ENCODE data around the gene TET1. TPM values are rescaled to one million over a fixed set of nuclear protein-coding genes. Genes with fewer than 3 reads are reported as not detected.
"Not testable (repeated sequence)": the region's sequence is repeated elsewhere in the genome, so short reads cannot be mapped to it uniquely, and the experiment has no call there.

Gene TET1
- total RNA-seq, 1 donor from 2014 or later: 15.1 TPM

DNA sequence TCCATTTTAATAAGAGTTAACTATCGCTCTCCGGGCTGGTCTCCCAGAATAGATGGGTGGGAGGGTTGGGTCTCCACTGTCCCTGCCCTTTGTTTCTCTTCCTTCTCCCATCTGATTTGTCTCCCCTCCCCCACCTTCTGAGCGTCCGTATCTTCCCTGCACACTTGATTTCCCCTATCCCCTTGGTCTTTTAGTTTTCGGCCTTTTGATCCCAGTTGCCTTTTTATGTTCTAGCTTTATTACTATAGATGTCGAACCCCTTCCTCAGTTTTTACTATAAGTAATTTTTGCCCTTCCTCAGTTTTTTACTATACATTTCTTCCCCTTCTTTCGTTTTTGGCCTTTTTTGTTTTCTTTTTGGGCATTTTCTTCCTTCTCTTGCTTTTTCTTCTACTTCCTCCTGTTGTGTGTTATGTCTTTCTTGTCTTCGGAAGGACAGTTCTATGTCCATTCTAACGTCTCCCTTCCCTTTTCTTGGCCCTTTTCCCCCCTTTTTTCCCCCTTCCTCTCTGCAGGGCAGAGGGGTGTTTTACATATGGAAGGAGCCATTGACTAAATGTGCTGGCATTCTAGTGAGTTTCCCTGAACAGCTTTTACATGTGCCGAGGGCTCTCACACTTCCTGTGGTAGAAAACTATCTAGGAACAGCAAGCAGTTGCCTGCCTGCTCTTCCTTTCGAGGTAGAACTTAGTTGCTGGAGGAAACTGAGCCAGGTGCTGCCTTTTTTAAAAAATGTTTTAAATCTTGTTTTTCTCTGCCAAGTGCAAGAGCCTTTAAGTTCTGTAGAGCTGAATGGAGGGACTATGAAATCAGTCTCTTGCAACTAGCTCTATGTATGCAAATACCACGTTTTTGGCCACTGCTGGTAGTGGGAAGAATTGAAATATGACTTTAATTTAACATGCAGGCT is 2.8 kb downstream of the TET1 start:
- H3K27me3 ChIP-seq (ENCODE audit: control insufficient read depth in 3 of 3, insufficient read depth in 3 of 3, low read length in 3 of 3): peaks cover 0 to 17% (median 8%) of the 10 kb centered on the region in 3 donors
- no peaks in the 10 kb centered on the region for H3K9me3 ChIP-seq (ENCODE audit: control insufficient read depth in 3 of 3, low read length in 3 of 3)
- H3K4me1 ChIP-seq (ENCODE audit: control insufficient read depth in 3 of 3, insufficient read depth in 3 of 3, low read length in 3 of 3): peaks cover 0 to 12% (median 4%) of the 10 kb centered on the region in 3 donors
- no peak overlapping the region for H3K9ac ChIP-seq (ENCODE audit: low read depth in 1 of 3, low read length in 3 of 3)
- H3K27ac ChIP-seq (ENCODE audit: low read depth, low read length): no peak overlapping the region
- no peaks in the 10 kb centered on the region for H3K36me3 ChIP-seq (ENCODE audit: control insufficient read depth in 3 of 3, insufficient read depth in 3 of 3, low read length in 3 of 3)
- H3K4me3 ChIP-seq (ENCODE audit: low read length in 3 of 3): peak overlapping the region; percentile 5 to 48 (median 17)

DNA sequence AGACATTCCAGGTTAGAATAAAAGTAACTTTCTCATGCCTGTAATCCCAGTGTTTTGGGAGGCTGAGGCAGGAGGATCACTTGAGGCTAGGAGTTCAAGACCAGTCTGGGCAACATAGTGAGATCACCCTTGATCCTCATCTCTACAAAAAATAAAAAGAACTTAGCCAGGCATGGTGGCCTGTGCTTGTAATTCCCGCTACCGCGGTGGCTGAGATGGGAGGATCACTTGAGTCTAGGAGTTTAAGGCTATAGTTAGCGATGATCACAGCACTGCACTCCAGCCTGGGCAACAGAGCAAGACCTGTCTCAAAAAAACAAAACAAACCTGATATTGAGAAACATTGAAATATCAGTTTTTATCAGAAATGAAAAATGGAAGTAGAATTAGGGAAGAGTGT is 4.6 kb downstream of the TET1 start:
- no peak overlapping the region for H3K27ac ChIP-seq (ENCODE audit: low read depth, low read length)
- H3K9me3 ChIP-seq (ENCODE audit: control insufficient read depth in 3 of 3, low read length in 3 of 3): no peaks in the 10 kb centered on the region
- H3K4me3 ChIP-seq (ENCODE audit: low read length in 3 of 3): no peak overlapping the region
- H3K36me3 ChIP-seq (ENCODE audit: control insufficient read depth in 3 of 3, insufficient read depth in 3 of 3, low read length in 3 of 3): no peaks in the 10 kb centered on the region
- H3K4me1 ChIP-seq (ENCODE audit: control insufficient read depth in 3 of 3, insufficient read depth in 3 of 3, low read length in 3 of 3): peaks cover 0 to 12% (median 4%) of the 10 kb centered on the region in 3 donors
- no peak overlapping the region for H3K9ac ChIP-seq (ENCODE audit: low read depth in 1 of 3, low read length in 3 of 3)
- H3K27me3 ChIP-seq (ENCODE audit: control insufficient read depth in 3 of 3, insufficient read depth in 3 of 3, low read length in 3 of 3): peaks cover 0 to 14% (median 8%) of the 10 kb centered on the region in 3 donors

DNA sequence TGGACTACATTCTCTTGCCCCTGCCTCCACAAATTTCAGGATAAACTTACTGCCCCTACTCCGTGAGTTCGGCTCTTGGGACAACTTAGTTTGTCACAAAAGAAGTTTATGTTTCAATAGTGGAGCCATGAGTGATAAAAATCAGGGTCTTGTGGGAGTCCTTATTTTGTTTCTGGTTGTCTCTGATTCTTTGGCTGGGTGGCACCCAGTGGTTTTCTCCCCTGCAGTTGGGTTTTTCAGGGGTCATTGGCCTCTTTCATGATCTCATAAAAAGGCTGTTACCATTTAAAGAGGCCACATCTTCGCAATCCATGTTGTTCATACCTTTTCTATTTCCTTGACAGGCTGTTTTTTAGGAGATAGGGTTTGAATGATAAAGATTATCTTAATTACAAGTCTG is 5.5 kb downstream of the TET1 start:
- H3K9me3 ChIP-seq (ENCODE audit: control insufficient read depth in 3 of 3, low read length in 3 of 3): no peaks in the 10 kb centered on the region
- no peak overlapping the region for H3K27ac ChIP-seq (ENCODE audit: low read depth, low read length)
- no peak overlapping the region for H3K4me3 ChIP-seq (ENCODE audit: low read length in 3 of 3)
- H3K9ac ChIP-seq (ENCODE audit: low read depth in 1 of 3, low read length in 3 of 3): no peak overlapping the region
- no peaks in the 10 kb centered on the region for H3K36me3 ChIP-seq (ENCODE audit: control insufficient read depth in 3 of 3, insufficient read depth in 3 of 3, low read length in 3 of 3)
- H3K4me1 ChIP-seq (ENCODE audit: control insufficient read depth in 3 of 3, insufficient read depth in 3 of 3, low read length in 3 of 3): peaks cover 0 to 7% (median 4%) of the 10 kb centered on the region in 3 donors
- H3K27me3 ChIP-seq (ENCODE audit: control insufficient read depth in 3 of 3, insufficient read depth in 3 of 3, low read length in 3 of 3): peaks cover 0 to 14% (median 4%) of the 10 kb centered on the region in 3 donors

DNA sequence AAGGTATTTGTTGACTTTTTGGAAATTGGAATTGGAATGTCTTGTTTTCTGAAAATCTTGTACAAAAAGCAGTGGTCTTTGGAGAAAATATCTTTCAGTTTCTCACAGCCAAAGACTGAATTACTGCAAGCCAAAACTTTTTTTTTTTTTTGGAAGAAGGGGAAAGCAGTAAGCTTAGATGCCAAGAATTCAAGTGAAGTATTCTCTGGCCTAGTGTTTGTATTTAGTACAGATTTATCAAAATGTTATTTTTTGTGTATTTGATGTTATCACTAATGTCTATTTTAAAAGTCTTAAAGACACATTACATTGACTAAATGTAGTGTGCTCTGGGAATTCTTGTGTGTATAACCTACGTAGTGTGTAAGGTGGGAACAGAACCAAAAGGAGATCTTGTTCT is 6.2 kb downstream of the TET1 start:
- Histone ChIP-seq H3K36me3 (ENCODE audit: control insufficient read depth in 3 of 3, insufficient read depth in 3 of 3, low read length in 3 of 3) (no peaks in the 10 kb centered on the region), H3K9me3 (ENCODE audit: control insufficient read depth in 3 of 3, low read length in 3 of 3) (no peaks in the 10 kb centered on the region), H3K9ac (ENCODE audit: low read depth in 1 of 3, low read length in 3 of 3) (no peak overlapping the region), H3K27me3 (ENCODE audit: control insufficient read depth in 3 of 3, insufficient read depth in 3 of 3, low read length in 3 of 3) (peaks cover 0 to 14% (median under 1%) of the 10 kb centered on the region in 3 donors), H3K4me3 (ENCODE audit: low read length in 3 of 3) (no peak overlapping the region), H3K4me1 (ENCODE audit: control insufficient read depth in 3 of 3, insufficient read depth in 3 of 3, low read length in 3 of 3) (peaks cover 0 to 7% (median under 1%) of the 10 kb centered on the region in 3 donors), H3K27ac (ENCODE audit: low read depth, low read length) (no peak overlapping the region)

DNA sequence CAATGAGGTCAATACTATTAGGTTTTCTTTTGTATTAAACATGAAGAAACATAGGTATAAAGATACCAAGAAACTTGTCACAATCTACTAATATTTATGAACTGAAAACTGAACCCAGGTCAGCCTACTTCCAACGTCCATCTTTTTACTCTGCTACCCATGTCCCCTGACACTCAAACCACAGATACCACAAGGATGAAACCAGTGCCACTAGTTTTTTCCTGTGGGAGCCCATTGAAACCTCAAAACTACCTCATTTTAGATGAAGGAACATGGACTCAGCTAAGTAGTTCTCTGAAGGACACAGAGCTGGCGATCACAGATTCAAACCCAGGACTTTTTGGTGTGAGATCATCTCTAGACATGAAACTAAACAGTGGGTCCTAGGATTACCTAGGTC is 6.8 kb downstream of the TET1 start:
- no peaks in the 10 kb centered on the region for H3K9me3 ChIP-seq (ENCODE audit: control insufficient read depth in 3 of 3, low read length in 3 of 3)
- peaks cover 0 to 12% (median 0%) of the 10 kb centered on the region in 3 donors for H3K27me3 ChIP-seq (ENCODE audit: control insufficient read depth in 3 of 3, insufficient read depth in 3 of 3, low read length in 3 of 3)
- H3K9ac ChIP-seq (ENCODE audit: low read depth in 1 of 3, low read length in 3 of 3): no peak overlapping the region
- H3K27ac ChIP-seq (ENCODE audit: low read depth, low read length): no peak overlapping the region
- no peaks in the 10 kb centered on the region for H3K36me3 ChIP-seq (ENCODE audit: control insufficient read depth in 3 of 3, insufficient read depth in 3 of 3, low read length in 3 of 3)
- H3K4me1 ChIP-seq (ENCODE audit: control insufficient read depth in 3 of 3, insufficient read depth in 3 of 3, low read length in 3 of 3): peaks cover 0 to 7% (median 0%) of the 10 kb centered on the region in 3 donors
- no peak overlapping the region for H3K4me3 ChIP-seq (ENCODE audit: low read length in 3 of 3)

DNA sequence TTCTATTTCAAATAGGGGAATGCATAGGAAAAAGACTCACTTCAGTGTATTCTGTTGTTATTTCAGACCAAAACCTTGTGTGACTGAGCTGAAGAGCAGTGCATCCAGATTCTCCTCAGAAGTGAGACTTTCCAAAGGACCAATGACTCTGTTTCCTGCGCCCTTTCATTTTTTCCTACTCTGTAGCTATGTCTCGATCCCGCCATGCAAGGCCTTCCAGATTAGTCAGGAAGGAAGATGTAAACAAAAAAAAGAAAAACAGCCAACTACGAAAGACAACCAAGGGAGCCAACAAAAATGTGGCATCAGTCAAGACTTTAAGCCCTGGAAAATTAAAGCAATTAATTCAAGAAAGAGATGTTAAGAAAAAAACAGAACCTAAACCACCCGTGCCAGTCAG is 12.0 kb downstream of the TET1 start:
- H3K9me3 ChIP-seq (ENCODE audit: control insufficient read depth in 3 of 3, low read length in 3 of 3): no peaks in the 10 kb centered on the region
- H3K27ac ChIP-seq (ENCODE audit: low read depth, low read length): no peak overlapping the region
- no peaks in the 10 kb centered on the region for H3K27me3 ChIP-seq (ENCODE audit: control insufficient read depth in 3 of 3, insufficient read depth in 3 of 3, low read length in 3 of 3)
- no peak overlapping the region for H3K4me3 ChIP-seq (ENCODE audit: low read length in 3 of 3)
- no peak overlapping the region for H3K9ac ChIP-seq (ENCODE audit: low read depth in 1 of 3, low read length in 3 of 3)
- peaks cover 0 to 4% (median 0%) of the 10 kb centered on the region in 3 donors for H3K36me3 ChIP-seq (ENCODE audit: control insufficient read depth in 3 of 3, insufficient read depth in 3 of 3, low read length in 3 of 3)
- no peaks in the 10 kb centered on the region for H3K4me1 ChIP-seq (ENCODE audit: control insufficient read depth in 3 of 3, insufficient read depth in 3 of 3, low read length in 3 of 3)

DNA sequence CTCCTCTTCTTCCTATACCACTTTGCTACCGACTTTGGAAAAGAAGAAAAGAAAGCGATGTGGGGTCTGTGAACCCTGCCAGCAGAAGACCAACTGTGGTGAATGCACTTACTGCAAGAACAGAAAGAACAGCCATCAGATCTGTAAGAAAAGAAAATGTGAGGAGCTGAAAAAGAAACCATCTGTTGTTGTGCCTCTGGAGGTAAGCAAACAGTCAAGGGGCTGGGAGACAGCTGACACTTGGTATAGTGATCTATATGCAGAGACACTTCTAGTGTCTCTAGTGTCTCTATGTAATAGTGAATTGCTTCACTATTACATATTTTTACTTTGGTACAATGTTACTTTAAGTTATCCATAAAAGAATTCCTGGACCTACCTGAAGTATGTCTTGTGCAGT is 13.9 kb downstream of the TET1 start:
- H3K27ac ChIP-seq (ENCODE audit: low read depth, low read length): no peak overlapping the region
- H3K27me3 ChIP-seq (ENCODE audit: control insufficient read depth in 3 of 3, insufficient read depth in 3 of 3, low read length in 3 of 3): no peaks in the 10 kb centered on the region
- no peak overlapping the region for H3K9ac ChIP-seq (ENCODE audit: low read depth in 1 of 3, low read length in 3 of 3)
- H3K9me3 ChIP-seq (ENCODE audit: control insufficient read depth in 3 of 3, low read length in 3 of 3): no peaks in the 10 kb centered on the region
- no peaks in the 10 kb centered on the region for H3K4me1 ChIP-seq (ENCODE audit: control insufficient read depth in 3 of 3, insufficient read depth in 3 of 3, low read length in 3 of 3)
- H3K36me3 ChIP-seq (ENCODE audit: control insufficient read depth in 3 of 3, insufficient read depth in 3 of 3, low read length in 3 of 3): peaks cover 0 to 4% (median 0%) of the 10 kb centered on the region in 3 donors
- H3K4me3 ChIP-seq (ENCODE audit: low read length in 3 of 3): no peak overlapping the region

DNA sequence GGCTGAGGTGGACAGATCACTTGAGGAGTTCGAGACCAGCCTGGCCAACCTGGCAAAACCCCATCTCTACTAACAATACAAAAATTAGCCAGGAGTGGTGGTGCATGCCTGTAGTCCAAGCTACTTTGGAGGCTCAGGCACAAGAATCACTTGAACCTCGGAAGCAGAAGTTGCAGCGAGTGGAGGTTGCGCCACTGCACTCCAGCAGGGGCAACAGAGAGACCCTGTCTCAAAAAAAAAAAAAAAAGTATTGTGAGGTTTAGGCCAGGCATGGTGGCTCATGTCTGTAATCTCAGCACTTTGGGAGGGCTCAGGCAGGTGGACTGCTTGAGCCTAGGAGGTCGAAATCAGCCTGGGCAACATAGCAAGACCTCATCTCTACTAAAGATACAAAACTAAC is 16.0 kb downstream of the TET1 start:
- Histone ChIP-seq H3K9me3 (ENCODE audit: control insufficient read depth in 3 of 3, low read length in 3 of 3) (no peaks in the 10 kb centered on the region), H3K27ac (ENCODE audit: low read depth, low read length) (no peak overlapping the region), H3K36me3 (ENCODE audit: control insufficient read depth in 3 of 3, insufficient read depth in 3 of 3, low read length in 3 of 3) (peaks cover 0 to 4% (median 0%) of the 10 kb centered on the region in 3 donors), H3K4me1 (ENCODE audit: control insufficient read depth in 3 of 3, insufficient read depth in 3 of 3, low read length in 3 of 3) (no peaks in the 10 kb centered on the region), H3K27me3 (ENCODE audit: control insufficient read depth in 3 of 3, insufficient read depth in 3 of 3, low read length in 3 of 3) (no peaks in the 10 kb centered on the region), H3K4me3 (ENCODE audit: low read length in 3 of 3) (no peak overlapping the region), H3K9ac (ENCODE audit: low read depth in 1 of 3, low read length in 3 of 3) (no peak overlapping the region)

DNA sequence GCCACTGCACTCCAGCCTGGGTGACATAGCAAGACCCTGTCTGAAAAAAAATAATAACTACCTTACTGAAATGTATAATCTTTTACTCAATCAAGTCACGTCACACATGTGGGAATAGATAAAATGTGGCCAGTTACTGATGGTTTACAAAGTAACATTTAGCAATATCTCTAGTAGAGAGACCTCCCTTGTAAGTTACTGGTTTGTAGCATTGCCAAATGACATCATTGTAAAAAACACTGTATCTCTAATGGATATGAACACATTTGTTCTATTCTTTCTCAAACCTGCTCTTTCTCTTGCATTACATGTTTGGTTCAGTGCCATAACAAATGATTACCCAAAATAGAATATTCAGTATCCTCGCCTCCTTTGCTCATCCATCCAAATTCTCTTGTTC is 18.8 kb downstream of the TET1 start:
- no peak overlapping the region for H3K4me3 ChIP-seq (ENCODE audit: low read length in 3 of 3)
- H3K9ac ChIP-seq (ENCODE audit: low read depth in 1 of 3, low read length in 3 of 3): no peak overlapping the region
- no peaks in the 10 kb centered on the region for H3K36me3 ChIP-seq (ENCODE audit: control insufficient read depth in 3 of 3, insufficient read depth in 3 of 3, low read length in 3 of 3)
- no peak overlapping the region for H3K27ac ChIP-seq (ENCODE audit: low read depth, low read length)
- no peaks in the 10 kb centered on the region for H3K9me3 ChIP-seq (ENCODE audit: control insufficient read depth in 3 of 3, low read length in 3 of 3)
- H3K27me3 ChIP-seq (ENCODE audit: control insufficient read depth in 3 of 3, insufficient read depth in 3 of 3, low read length in 3 of 3): no peaks in the 10 kb centered on the region
- H3K4me1 ChIP-seq (ENCODE audit: control insufficient read depth in 3 of 3, insufficient read depth in 3 of 3, low read length in 3 of 3): no peaks in the 10 kb centered on the region

DNA sequence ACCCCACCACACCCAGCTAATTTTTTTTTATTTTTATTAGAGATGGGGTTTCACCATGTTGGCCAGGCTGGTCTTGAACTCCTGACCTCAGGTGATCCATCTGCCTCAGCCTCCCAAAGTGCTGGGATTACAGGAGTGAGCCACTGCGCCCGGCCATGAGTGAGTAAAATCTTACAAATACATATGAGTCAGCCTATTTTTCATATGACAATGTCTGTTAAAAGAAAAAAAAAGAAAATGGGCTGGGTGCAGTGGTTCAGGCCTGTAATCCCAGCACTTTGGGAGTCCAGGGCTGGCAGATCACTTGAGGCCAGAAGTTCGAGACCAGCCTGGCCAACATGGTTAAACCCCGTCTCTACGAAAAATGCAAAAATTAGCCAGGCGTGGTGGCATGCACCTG is 24.1 kb downstream of the TET1 start:
- not testable (repeated sequence) for H3K4me1 ChIP-seq (ENCODE audit: control insufficient read depth in 3 of 3, insufficient read depth in 3 of 3, low read length in 3 of 3); H3K4me3 ChIP-seq (ENCODE audit: low read length in 3 of 3); H3K9me3 ChIP-seq (ENCODE audit: control insufficient read depth in 3 of 3, low read length in 3 of 3); H3K27me3 ChIP-seq (ENCODE audit: control insufficient read depth in 3 of 3, insufficient read depth in 3 of 3, low read length in 3 of 3); H3K27ac ChIP-seq (ENCODE audit: low read depth, low read length); H3K36me3 ChIP-seq (ENCODE audit: control insufficient read depth in 3 of 3, insufficient read depth in 3 of 3, low read length in 3 of 3); H3K9ac ChIP-seq (ENCODE audit: low read depth in 1 of 3, low read length in 3 of 3)

Data from skeletal muscle tissue (tissue), 4 donors.